Mammary epithelial cell (primary cell): Measurements from ENCODE around the gene TRIB2.

ENCODE experiments used
- EZH2 ChIP-seq: IDR thresholded peaks from 2 replicates; pipeline ENCODE4 v1.6.1; 2012; ENCODE audit warnings: low read length, inconsistent platforms, borderline replicate concordance
- TF ChIP-seq, protein P1 (sequence below), 2 donors: IDR thresholded peaks in 1 of 2; conservative IDR thresholded peaks in 1 of 2; 2 replicates each; pipeline ENCODE4 v1.5.1; 2011 to 2012; ENCODE audit warnings: inconsistent platforms in 2 of 2, low read length in 2 of 2, mild to moderate bottlenecking in 2 of 2, control low read depth in 1 of 2, low read depth in 1 of 2; ENCODE audit not compliant: insufficient read depth in 1 of 2; ENCODE audit errors: extremely low read depth in 1 of 2

DNA sequence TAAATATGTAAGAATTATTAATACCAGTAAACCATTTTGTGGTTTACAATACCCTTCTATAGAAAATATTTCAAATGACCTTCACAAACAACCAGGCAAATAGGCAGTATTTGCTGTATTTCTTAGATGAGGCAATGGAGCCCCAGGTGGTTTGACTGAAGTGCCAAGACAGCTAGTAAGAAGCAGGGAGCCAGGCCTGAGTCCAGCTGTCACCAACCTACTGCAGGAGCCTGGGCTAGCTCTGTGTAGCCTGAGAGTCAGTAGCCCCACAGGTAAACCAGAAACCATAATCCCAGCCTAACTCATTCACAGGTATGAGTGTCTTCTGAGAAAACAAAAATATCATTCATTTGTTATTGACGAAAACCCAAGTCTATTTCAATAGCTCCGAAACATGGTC, 45.6 kb downstream of the TRIB2 start:
- no peak for TF ChIP-seq EZH2
- TF ChIP-seq, protein P1, sequence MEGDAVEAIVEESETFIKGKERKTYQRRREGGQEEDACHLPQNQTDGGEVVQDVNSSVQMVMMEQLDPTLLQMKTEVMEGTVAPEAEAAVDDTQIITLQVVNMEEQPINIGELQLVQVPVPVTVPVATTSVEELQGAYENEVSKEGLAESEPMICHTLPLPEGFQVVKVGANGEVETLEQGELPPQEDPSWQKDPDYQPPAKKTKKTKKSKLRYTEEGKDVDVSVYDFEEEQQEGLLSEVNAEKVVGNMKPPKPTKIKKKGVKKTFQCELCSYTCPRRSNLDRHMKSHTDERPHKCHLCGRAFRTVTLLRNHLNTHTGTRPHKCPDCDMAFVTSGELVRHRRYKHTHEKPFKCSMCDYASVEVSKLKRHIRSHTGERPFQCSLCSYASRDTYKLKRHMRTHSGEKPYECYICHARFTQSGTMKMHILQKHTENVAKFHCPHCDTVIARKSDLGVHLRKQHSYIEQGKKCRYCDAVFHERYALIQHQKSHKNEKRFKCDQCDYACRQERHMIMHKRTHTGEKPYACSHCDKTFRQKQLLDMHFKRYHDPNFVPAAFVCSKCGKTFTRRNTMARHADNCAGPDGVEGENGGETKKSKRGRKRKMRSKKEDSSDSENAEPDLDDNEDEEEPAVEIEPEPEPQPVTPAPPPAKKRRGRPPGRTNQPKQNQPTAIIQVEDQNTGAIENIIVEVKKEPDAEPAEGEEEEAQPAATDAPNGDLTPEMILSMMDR (conservative IDR thresholded peaks at IDR 0.05 in 1 of 2, IDR thresholded peaks at IDR 0.05 in 1 of 2; ENCODE audit: extremely low read depth in 1 of 2, insufficient read depth in 1 of 2, low read depth in 1 of 2, low read length in 2 of 2), result no peak
